Endothelial cell (in vitro differentiated cells): ENCODE measurements around the gene OPA3. TPM values are rescaled to one million over a fixed set of nuclear protein-coding genes. Genes with fewer than 3 reads are reported as not detected.

Experiments
- DNase-seq: peaks from one replicate; pipeline ENCODE4 v3.0.0; 2021; ENCODE audit warnings: low spot score
- H3K27ac Mint-ChIP-seq: one replicate; pipeline ENCODE4 v1.8.0; 2021; ENCODE audit warnings: mixed read lengths, inconsistent platforms; ENCODE audit not compliant: unreplicated experiment
- H3K27me3 Mint-ChIP-seq: one replicate; pipeline ENCODE4 v1.8.0; 2021; ENCODE audit warnings: mild to moderate bottlenecking, moderate library complexity, mixed read lengths, inconsistent platforms; ENCODE audit not compliant: unreplicated experiment
- H3K36me3 Mint-ChIP-seq: one replicate; pipeline ENCODE4 v1.8.0; 2021; ENCODE audit warnings: mild to moderate bottlenecking, low read depth, mixed read lengths, inconsistent platforms; ENCODE audit not compliant: unreplicated experiment
- H3K4me1 Mint-ChIP-seq: one replicate; pipeline ENCODE4 v1.8.0; 2021; ENCODE audit warnings: mild to moderate bottlenecking, mixed read lengths, inconsistent platforms; ENCODE audit not compliant: unreplicated experiment
- H3K4me3 Mint-ChIP-seq: one replicate; pipeline ENCODE4 v1.8.0; 2021; ENCODE audit warnings: mild to moderate bottlenecking, mixed read lengths, inconsistent platforms; ENCODE audit not compliant: unreplicated experiment
- H3K9me3 Mint-ChIP-seq: one replicate; pipeline ENCODE4 v1.8.0; 2021; ENCODE audit warnings: mixed read lengths, inconsistent platforms; ENCODE audit not compliant: unreplicated experiment
- total RNA-seq: library from RNA; stranded (reverse); fragmentation: NEBNext Ultra II Directional; extraction: Animal tissue kit (Norgen Biotek cat#: 25700); gene quantifications from one replicate; pipeline ENCODE4 v1.2.1, GENCODE V29; 2021; ENCODE audit not compliant: unreplicated experiment
- TF ChIP-seq, protein P1 (sequence below): fragments of 200-600 bp; sonication (generic); IDR thresholded peaks from one replicate; pipeline ENCODE4 v1.5.0; 2021; ENCODE audit warnings: antibody characterized with exemption; ENCODE audit not compliant: unreplicated experiment

Gene OPA3
- total RNA-seq, 1 donor from 2014 or later: 13.4 TPM

DNA sequence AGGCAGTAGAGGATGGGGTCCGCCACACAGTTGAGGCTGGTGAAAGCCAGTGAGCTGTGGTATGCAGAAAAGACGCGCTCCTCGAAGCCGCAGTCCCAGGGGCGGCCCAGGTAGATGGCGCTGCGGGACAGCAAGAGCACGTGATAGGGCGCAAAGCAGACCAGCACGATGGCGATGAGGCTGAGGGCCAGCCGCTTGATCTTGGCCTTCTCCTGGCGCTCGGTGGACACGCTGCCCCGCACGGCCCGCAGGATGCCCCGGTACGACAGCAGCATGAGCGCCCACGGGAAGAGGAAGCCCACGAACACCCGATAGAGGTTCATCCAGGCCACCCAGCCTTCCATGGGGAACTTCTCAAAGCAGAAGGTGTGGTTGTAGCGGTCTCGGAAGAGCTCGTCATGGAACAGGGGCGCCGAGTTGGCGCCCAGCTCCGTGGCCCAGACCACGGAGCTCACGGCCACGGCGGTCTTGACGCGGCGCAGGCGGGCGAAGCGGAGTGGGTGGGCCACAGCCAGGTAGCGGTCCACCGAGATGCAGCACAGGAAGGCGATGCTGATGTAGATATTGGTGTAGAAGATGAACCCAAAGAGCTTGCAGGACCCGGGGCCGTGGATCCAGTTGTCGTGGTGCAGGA is 6.5 kb upstream of the OPA3 start:
- Mint-ChIP-seq H3K4me3 (no peak overlapping the region), H3K9me3 (no peaks in the 10 kb centered on the region), H3K27ac (no peak overlapping the region), H3K4me1 (peaks cover 16% of the 10 kb centered on the region), H3K36me3 (peaks cover 24% of the 10 kb centered on the region), H3K27me3 (peaks cover 5% of the 10 kb centered on the region)
- peak; percentile 60 for DNase-seq
- TF ChIP-seq, protein P1, sequence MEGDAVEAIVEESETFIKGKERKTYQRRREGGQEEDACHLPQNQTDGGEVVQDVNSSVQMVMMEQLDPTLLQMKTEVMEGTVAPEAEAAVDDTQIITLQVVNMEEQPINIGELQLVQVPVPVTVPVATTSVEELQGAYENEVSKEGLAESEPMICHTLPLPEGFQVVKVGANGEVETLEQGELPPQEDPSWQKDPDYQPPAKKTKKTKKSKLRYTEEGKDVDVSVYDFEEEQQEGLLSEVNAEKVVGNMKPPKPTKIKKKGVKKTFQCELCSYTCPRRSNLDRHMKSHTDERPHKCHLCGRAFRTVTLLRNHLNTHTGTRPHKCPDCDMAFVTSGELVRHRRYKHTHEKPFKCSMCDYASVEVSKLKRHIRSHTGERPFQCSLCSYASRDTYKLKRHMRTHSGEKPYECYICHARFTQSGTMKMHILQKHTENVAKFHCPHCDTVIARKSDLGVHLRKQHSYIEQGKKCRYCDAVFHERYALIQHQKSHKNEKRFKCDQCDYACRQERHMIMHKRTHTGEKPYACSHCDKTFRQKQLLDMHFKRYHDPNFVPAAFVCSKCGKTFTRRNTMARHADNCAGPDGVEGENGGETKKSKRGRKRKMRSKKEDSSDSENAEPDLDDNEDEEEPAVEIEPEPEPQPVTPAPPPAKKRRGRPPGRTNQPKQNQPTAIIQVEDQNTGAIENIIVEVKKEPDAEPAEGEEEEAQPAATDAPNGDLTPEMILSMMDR: peak; percentile 21

DNA sequence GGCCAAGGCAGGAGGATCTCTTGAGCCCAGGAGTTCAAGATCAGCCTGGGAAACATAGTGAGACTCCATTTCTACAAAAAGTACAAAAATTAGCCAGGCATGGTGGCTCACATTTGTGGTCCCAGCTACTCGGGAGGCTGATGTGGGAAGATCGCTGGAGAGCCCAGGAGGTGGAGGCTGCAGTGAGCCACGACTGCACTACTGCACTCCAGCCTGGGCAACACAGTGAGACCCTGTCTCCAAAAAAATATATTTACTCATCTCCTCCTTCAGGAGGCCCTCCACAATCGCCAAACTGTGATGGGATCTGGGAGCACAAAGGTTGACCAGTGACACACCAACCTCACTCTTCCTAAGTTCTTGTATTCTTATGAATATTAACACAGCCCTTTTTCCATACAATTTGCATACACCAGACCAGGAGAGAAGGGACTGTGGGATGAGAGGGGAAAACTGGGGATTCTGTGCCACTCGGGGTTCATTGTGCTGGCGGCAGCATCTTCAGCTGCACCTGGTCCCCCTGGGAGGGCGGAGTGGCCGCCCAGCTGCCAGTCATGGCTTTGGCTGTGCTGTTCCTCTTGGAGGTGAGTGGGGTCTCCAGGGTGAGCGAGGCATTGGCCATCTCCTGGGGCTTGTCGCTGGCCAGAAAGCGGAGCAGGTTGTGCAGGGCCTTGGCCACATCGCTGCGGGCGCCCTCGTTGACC is 5.8 kb upstream of the OPA3 start:
- peaks cover 9% of the 10 kb centered on the region for H3K27me3 Mint-ChIP-seq
- peaks cover 24% of the 10 kb centered on the region for H3K36me3 Mint-ChIP-seq
- H3K4me1 Mint-ChIP-seq: peaks cover 16% of the 10 kb centered on the region
- peak overlapping the region; percentile 38 for H3K4me3 Mint-ChIP-seq
- no peak for DNase-seq
- H3K27ac Mint-ChIP-seq: no peak overlapping the region
- H3K9me3 Mint-ChIP-seq: no peaks in the 10 kb centered on the region
- TF ChIP-seq, protein P1: no peak

DNA sequence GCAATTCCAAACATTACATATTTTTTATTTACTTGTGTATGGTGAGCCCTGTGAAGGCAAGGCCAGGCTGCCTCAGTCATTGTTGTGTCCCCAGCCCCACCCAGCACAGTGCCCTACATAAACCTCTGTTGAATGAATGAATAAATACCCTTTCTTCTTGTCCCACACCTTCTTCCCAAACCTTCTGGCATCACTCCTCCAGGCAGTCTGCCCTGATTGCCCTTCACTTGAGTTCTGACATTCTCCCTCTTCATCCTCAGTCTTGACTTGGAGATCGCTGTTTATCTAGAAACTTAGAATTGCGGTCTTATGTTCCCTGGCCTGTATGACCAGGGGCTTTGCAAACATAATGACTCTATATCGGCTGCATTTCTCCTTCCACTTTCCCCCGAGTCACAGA is 5.2 kb upstream of the OPA3 start:
- Mint-ChIP-seq H3K4me1 (peaks cover 23% of the 10 kb centered on the region), H3K27me3 (peaks cover 9% of the 10 kb centered on the region), H3K4me3 (peak overlapping the region; percentile 38), H3K27ac (peak overlapping the region; percentile 68), H3K9me3 (no peaks in the 10 kb centered on the region), H3K36me3 (peaks cover 24% of the 10 kb centered on the region)
- no peak for DNase-seq
- TF ChIP-seq, protein P1: no peak

DNA sequence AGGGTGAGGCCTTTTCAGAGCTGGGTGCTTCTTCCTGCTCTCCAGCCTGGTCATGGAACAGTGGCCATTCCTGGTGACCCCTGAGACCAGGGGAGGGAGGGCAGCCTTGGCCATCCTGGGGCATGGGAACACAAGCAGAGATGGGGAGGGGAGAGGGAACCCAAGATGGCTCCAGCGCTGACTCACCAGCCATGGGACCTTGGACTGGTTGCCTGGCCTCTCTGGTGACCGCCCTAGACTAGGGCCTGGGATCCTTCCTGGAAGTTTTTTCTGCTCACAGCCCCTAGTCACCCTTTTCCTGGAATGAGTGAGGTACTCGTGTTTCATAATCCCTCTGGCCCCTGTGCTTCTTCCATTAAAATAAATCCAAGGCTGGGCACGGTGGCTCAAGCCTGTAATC is 3.3 kb upstream of the OPA3 start:
- Mint-ChIP-seq H3K4me1 (peaks cover 30% of the 10 kb centered on the region), H3K4me3 (no peak overlapping the region), H3K27ac (no peak overlapping the region), H3K36me3 (peaks cover 24% of the 10 kb centered on the region), H3K9me3 (no peaks in the 10 kb centered on the region), H3K27me3 (peaks cover 9% of the 10 kb centered on the region)
- TF ChIP-seq, protein P1: no peak
- DNase-seq: no peak

DNA sequence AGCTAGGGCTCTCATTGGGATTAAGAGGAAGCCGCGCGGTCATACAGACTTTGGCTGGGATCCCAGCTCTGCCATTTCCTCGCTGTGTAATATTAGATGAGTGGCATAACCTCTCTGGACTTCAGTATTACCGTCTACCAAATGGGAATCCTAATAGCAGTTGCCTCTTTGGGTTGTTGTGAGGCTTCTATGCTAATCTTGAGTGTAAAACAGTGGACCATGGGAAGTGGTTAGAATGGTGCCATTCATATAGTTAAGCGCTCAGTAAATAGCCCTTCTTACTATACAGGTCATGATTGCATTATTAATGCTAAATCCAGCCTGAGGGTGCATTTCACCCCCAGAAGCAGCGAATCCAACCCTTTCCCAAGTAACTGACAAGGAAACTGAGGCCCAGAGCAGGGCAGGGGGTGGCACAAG is 566 bp upstream of the OPA3 start:
- no peaks in the 10 kb centered on the region for H3K9me3 Mint-ChIP-seq
- DNase-seq: no peak
- peaks cover 25% of the 10 kb centered on the region for H3K4me1 Mint-ChIP-seq
- peak overlapping the region; percentile 98 for H3K27ac Mint-ChIP-seq
- H3K36me3 Mint-ChIP-seq: peaks cover 20% of the 10 kb centered on the region
- peaks cover 9% of the 10 kb centered on the region for H3K27me3 Mint-ChIP-seq
- TF ChIP-seq, protein P1: no peak
- peak overlapping the region; percentile 90 for H3K4me3 Mint-ChIP-seq
